ENCODE results near the gene MEG3. TPM values are rescaled to one million over a fixed set of nuclear protein-coding genes. Genes with fewer than 3 reads are reported as not detected.
"Not testable (repeated sequence)": the region's sequence is repeated elsewhere in the genome, so short reads cannot be mapped to it uniquely, and the experiment has no call there.

The MEG3 gene
- total RNA-seq, 2 donors from 2014 or later = 5.3 to 15.3 TPM

- peak; percentile 34 for DNase-seq
- H3K4me3 ChIP-seq (ENCODE audit: low read length) = no peak overlapping the region
- H3K27ac ChIP-seq (ENCODE audit: low read depth, low read length) = no peak overlapping the region
- peaks cover 9% of the 10 kb centered on the region for H3K9me3 ChIP-seq (ENCODE audit: control insufficient read depth, low read length)
- Mint-ChIP-seq H3K36me3 (ENCODE audit: low read depth) (no peaks in the 10 kb centered on the region), H3K4me1 (peaks cover 39% of the 10 kb centered on the region), H3K4me3 (no peak overlapping the region), H3K9me3 (peaks cover 14% of the 10 kb centered on the region), H3K27ac (peak overlapping the region; percentile 81), H3K27me3 (ENCODE audit: insufficient read depth) (no peaks in the 10 kb centered on the region)
- no peak for TF ChIP-seq CTCF (conservative IDR thresholded peaks at IDR 0.05)
- 69 to 79% methylated on average over 4 to 5 of the region's 5 CpGs for WGBS, 2 experiments (ENCODE audit: insufficient coverage in 1 of 2, insufficient read length in 1 of 2)
- no peaks in the 10 kb centered on the region for H3K27me3 ChIP-seq (ENCODE audit: control insufficient read depth, insufficient read depth, low read length, poor library complexity, severe bottlenecking)
- H3K36me3 ChIP-seq (ENCODE audit: control insufficient read depth, insufficient read depth, low read length) = no peaks in the 10 kb centered on the region
- H3K4me1 ChIP-seq (ENCODE audit: control insufficient read depth, insufficient read depth, low read length) = peaks cover 25% of the 10 kb centered on the region
- no peak overlapping the region for H3K9ac ChIP-seq (ENCODE audit: extremely low read depth, low read length, poor library complexity, severe bottlenecking)
Observed at GRCh38 chr14:100816286-100816949, 9.5 kb upstream of the MEG3 start.

- H3K36me3 Mint-ChIP-seq (ENCODE audit: low read depth) = no peaks in the 10 kb centered on the region
- DNase-seq = peak; percentile 61
- peaks cover 6% of the 10 kb centered on the region for H3K9me3 Mint-ChIP-seq
- Histone ChIP-seq H3K9ac (ENCODE audit: extremely low read depth, low read length, poor library complexity, severe bottlenecking) (no peak overlapping the region), H3K4me3 (ENCODE audit: low read length) (no peak overlapping the region), H3K9me3 (ENCODE audit: control insufficient read depth, low read length) (peaks cover 1% of the 10 kb centered on the region), H3K36me3 (ENCODE audit: control insufficient read depth, insufficient read depth, low read length) (no peaks in the 10 kb centered on the region), H3K27ac (ENCODE audit: low read depth, low read length) (no peak overlapping the region), H3K27me3 (ENCODE audit: control insufficient read depth, insufficient read depth, low read length, poor library complexity, severe bottlenecking) (no peaks in the 10 kb centered on the region), H3K4me1 (ENCODE audit: control insufficient read depth, insufficient read depth, low read length) (peaks cover 25% of the 10 kb centered on the region)
- no peak for TF ChIP-seq CTCF (conservative IDR thresholded peaks at IDR 0.05)
- peak overlapping the region; percentile 86 for H3K27ac Mint-ChIP-seq
- 70 to 85% methylated on average over 20 to 26 of the region's 26 CpGs for WGBS, 2 experiments (ENCODE audit: insufficient coverage in 1 of 2, insufficient read length in 1 of 2)
- H3K4me1 Mint-ChIP-seq = peaks cover 43% of the 10 kb centered on the region
- H3K27me3 Mint-ChIP-seq (ENCODE audit: insufficient read depth) = no peaks in the 10 kb centered on the region
- no peak overlapping the region for H3K4me3 Mint-ChIP-seq
Observed at GRCh38 chr14:100816950-100817901, 8.7 kb upstream of the MEG3 start.

- H3K4me1 ChIP-seq (ENCODE audit: control insufficient read depth, insufficient read depth, low read length) = peaks cover 25% of the 10 kb centered on the region
- no peak overlapping the region for H3K4me3 ChIP-seq (ENCODE audit: low read length)
- no peak overlapping the region for H3K4me3 Mint-ChIP-seq
- no peaks in the 10 kb centered on the region for H3K36me3 ChIP-seq (ENCODE audit: control insufficient read depth, insufficient read depth, low read length)
- H3K27ac ChIP-seq (ENCODE audit: low read depth, low read length) = no peak overlapping the region
- no peaks in the 10 kb centered on the region for H3K27me3 Mint-ChIP-seq (ENCODE audit: insufficient read depth)
- no peaks in the 10 kb centered on the region for H3K9me3 ChIP-seq (ENCODE audit: control insufficient read depth, low read length)
- peak overlapping the region; percentile 86 for H3K27ac Mint-ChIP-seq
- H3K4me1 Mint-ChIP-seq = peaks cover 52% of the 10 kb centered on the region
- DNase-seq = peak; percentile 51
- 76% methylated on average over 3 of the region's 3 CpGs; no CpG with 5 or more reads in 1 of the 2 experiments for WGBS, 2 experiments (ENCODE audit: insufficient coverage in 1 of 2, insufficient read length in 1 of 2)
- no peaks in the 10 kb centered on the region for H3K27me3 ChIP-seq (ENCODE audit: control insufficient read depth, insufficient read depth, low read length, poor library complexity, severe bottlenecking)
- no peaks in the 10 kb centered on the region for H3K36me3 Mint-ChIP-seq (ENCODE audit: low read depth)
- H3K9ac ChIP-seq (ENCODE audit: extremely low read depth, low read length, poor library complexity, severe bottlenecking) = no peak overlapping the region
- peaks cover 3% of the 10 kb centered on the region for H3K9me3 Mint-ChIP-seq
- TF ChIP-seq CTCF (conservative IDR thresholded peaks at IDR 0.05) = no peak
Observed at GRCh38 chr14:100818221-100818699, 7.7 kb upstream of the MEG3 start.

- peaks cover 25% of the 10 kb centered on the region for H3K4me1 ChIP-seq (ENCODE audit: control insufficient read depth, insufficient read depth, low read length)
- H3K4me3 ChIP-seq (ENCODE audit: low read length); H3K4me3 Mint-ChIP-seq; H3K27ac Mint-ChIP-seq; H3K36me3 Mint-ChIP-seq (ENCODE audit: low read depth); H3K27me3 ChIP-seq (ENCODE audit: control insufficient read depth, insufficient read depth, low read length, poor library complexity, severe bottlenecking); H3K9ac ChIP-seq (ENCODE audit: extremely low read depth, low read length, poor library complexity, severe bottlenecking); H3K27ac ChIP-seq (ENCODE audit: low read depth, low read length); H3K36me3 ChIP-seq (ENCODE audit: control insufficient read depth, insufficient read depth, low read length); H3K9me3 Mint-ChIP-seq; H3K9me3 ChIP-seq (ENCODE audit: control insufficient read depth, low read length); DNase-seq; H3K27me3 Mint-ChIP-seq (ENCODE audit: insufficient read depth): not testable (repeated sequence)
- 92 to 95% methylated on average over 5 to 7 of the region's 10 CpGs for WGBS, 2 experiments (ENCODE audit: insufficient coverage in 1 of 2, insufficient read length in 1 of 2)
- peaks cover 52% of the 10 kb centered on the region for H3K4me1 Mint-ChIP-seq
Observed at GRCh38 chr14:100818923-100819322, 7.0 kb upstream of the MEG3 start.
